HEK293 (cell line): ENCODE data around the gene NME8.
"Not testable (repeated sequence)": the region's sequence is repeated elsewhere in the genome, so short reads cannot be mapped to it uniquely, and the experiment has no call there.

Experiments used
- CTCF ChIA-PET: fragments of 350-600 bp; formaldehyde crosslinking; extraction: SDS; loops from one replicate; lab custom pipeline; 2021; ENCODE audit warnings: antibody characterized with exemption; lab: Yijun Ruan, JAX
- POLR2A ChIA-PET: fragments of 300-600 bp; formaldehyde crosslinking; extraction: SDS; loops from one replicate; lab custom pipeline; 2020; ENCODE audit warnings: antibody characterized with exemption, inconsistent platforms; lab: Yijun Ruan, JAX
- H3K27ac ChIP-seq: fragments of 200-500 bp; sonication (Bioruptor generic); 2 replicates; pipeline ENCODE4 v1.5.1; 2014; ENCODE audit warnings: low read depth, low read length, control low read depth, inconsistent platforms; ENCODE audit errors: extremely low read depth
- H3K36me3 ChIP-seq, 2 experiments: fragments of 200-500 bp in 1 of 2; sonication (Bioruptor generic) in 1 of 2; 1 replicate in 1 of 2; 2 replicates in 1 of 2; pipeline ENCODE4 v1.5.1; 2014 to 2017; ENCODE audit warnings: inconsistent platforms in 2 of 2, low read length in 2 of 2; ENCODE audit not compliant: control insufficient read depth in 2 of 2, insufficient read depth in 1 of 2
- H3K4me1 ChIP-seq: fragments of 200-500 bp; sonication (Bioruptor generic); 2 replicates; pipeline ENCODE4 v1.5.1; 2014; ENCODE audit warnings: mild to moderate bottlenecking, low read length, inconsistent platforms; ENCODE audit not compliant: control insufficient read depth, insufficient read depth
- H3K4me3 ChIP-seq: 2 replicates; pipeline ENCODE4 v1.5.1; 2011; ENCODE audit warnings: low read depth, mild to moderate bottlenecking, control low read depth, low read length, moderate library complexity
- H3K9me3 ChIP-seq: fragments of 200-500 bp; sonication (Bioruptor generic); 2 replicates; pipeline ENCODE4 v1.5.1; 2014; ENCODE audit warnings: low read depth, low read length, inconsistent platforms; ENCODE audit not compliant: control insufficient read depth, insufficient read depth
- KLF9 ChIP-seq: fragments of 450-650 bp; formaldehyde crosslinking; IDR thresholded peaks from 2 replicates; pipeline ENCODE4 v1.5.1; 2016; ENCODE audit warnings: missing biosample characterization, missing genetic modification characterization, low read depth
- SALL2 ChIP-seq: fragments of 450-650 bp; formaldehyde crosslinking; IDR thresholded peaks from 2 replicates; pipeline ENCODE4 v1.5.0; 2017; ENCODE audit warnings: missing biosample characterization, mild to moderate bottlenecking, missing genetic modification characterization, borderline replicate concordance
- SCRT2 ChIP-seq: fragments of 450-650 bp; formaldehyde crosslinking; IDR thresholded peaks from 2 replicates; pipeline ENCODE4 v1.5.1; 2016; ENCODE audit warnings: missing biosample characterization, missing genetic modification characterization
- WT1 ChIP-seq: fragments of 450-650 bp; formaldehyde crosslinking; IDR thresholded peaks from 2 replicates; pipeline ENCODE4 v1.5.1; 2016; ENCODE audit warnings: missing biosample characterization, missing genetic modification characterization
- YY2 ChIP-seq: fragments of 450-650 bp; formaldehyde crosslinking; IDR thresholded peaks from 2 replicates; pipeline ENCODE4 v1.5.1; 2016; ENCODE audit warnings: missing biosample characterization, missing genetic modification characterization
- ZNF16 ChIP-seq: fragments of 450-650 bp; formaldehyde crosslinking; IDR thresholded peaks from 2 replicates; pipeline ENCODE4 v1.5.1; 2016; ENCODE audit warnings: low read depth, missing biosample characterization, missing genetic modification characterization
- ZNF404 ChIP-seq: fragments of 450-650 bp; formaldehyde crosslinking; IDR thresholded peaks from 2 replicates; pipeline ENCODE4 v1.5.1; 2017; ENCODE audit warnings: missing biosample characterization, missing genetic modification characterization
- ZNF513 ChIP-seq: fragments of 450-650 bp; IDR thresholded peaks from 2 replicates; pipeline ENCODE4 v1.5.1; 2018; ENCODE audit warnings: missing biosample characterization, missing genetic modification characterization
- ZNF529 ChIP-seq: fragments of 450-650 bp; formaldehyde crosslinking; IDR thresholded peaks from 2 replicates; pipeline ENCODE4 v1.5.1; 2017; ENCODE audit warnings: missing genetic modification characterization, missing biosample characterization; ENCODE audit not compliant: insufficient replicate concordance
- ZNF548 ChIP-seq: fragments of 450-650 bp; formaldehyde crosslinking; IDR thresholded peaks from 2 replicates; pipeline ENCODE4 v1.5.1; 2016; ENCODE audit warnings: missing biosample characterization, missing genetic modification characterization
- ZNF629 ChIP-seq: fragments of 450-650 bp; formaldehyde crosslinking; IDR thresholded peaks from 2 replicates; pipeline ENCODE4 v1.5.1; 2017; ENCODE audit warnings: missing biosample characterization, missing genetic modification characterization
- ZNF645 ChIP-seq: fragments of 450-650 bp; formaldehyde crosslinking; IDR thresholded peaks from 2 replicates; pipeline ENCODE4; 2016; ENCODE audit warnings: missing biosample characterization, missing genetic modification characterization
- ZNF701 ChIP-seq: fragments of 450-650 bp; formaldehyde crosslinking; IDR thresholded peaks from 2 replicates; pipeline ENCODE4 v1.5.1; 2016; ENCODE audit warnings: missing biosample characterization, missing genetic modification characterization
- ZSCAN23 ChIP-seq: fragments of 450-650 bp; formaldehyde crosslinking; IDR thresholded peaks from 2 replicates; pipeline ENCODE4 v1.5.1; 2016; ENCODE audit warnings: missing biosample characterization, missing genetic modification characterization
- TF ChIP-seq, protein P1 (sequence below): fragments of 450-650 bp; formaldehyde crosslinking; IDR thresholded peaks from 2 replicates; pipeline ENCODE4 v1.5.1; 2016; ENCODE audit warnings: missing biosample characterization, missing genetic modification characterization, low read depth
- TF ChIP-seq, protein P2 (sequence below): fragments of 450-650 bp; formaldehyde crosslinking; IDR thresholded peaks from 2 replicates; pipeline ENCODE4 v1.5.1; 2016; ENCODE audit warnings: missing biosample characterization, missing genetic modification characterization
- TF ChIP-seq, protein P3 (sequence below): sonication (generic); formaldehyde crosslinking; IDR thresholded peaks from 2 replicates; pipeline ENCODE4 v1.8.1; 2022; ENCODE audit warnings: mild to moderate bottlenecking, moderate library complexity, missing genetic modification reagents

The NME8 gene

GRCh38 chr7:37806152-37806551 is 42.2 kb upstream of the NME8 start (continued):
- TF ChIP-seq SALL2 (tag by site-specific recombination) = no peak
- no peak for TF ChIP-seq ZNF645 (tag by site-specific recombination)
- no peak for TF ChIP-seq ZNF548 (tag by site-specific recombination)
- TF ChIP-seq ZNF16 (tag by site-specific recombination) = no peak
- no peak for TF ChIP-seq YY2 (tag by site-specific recombination)
- no peak for TF ChIP-seq ZNF629 (tag by site-specific recombination)

GRCh38 chr7:37812161-37812580 is 36.2 kb upstream of the NME8 start:
- H3K36me3 ChIP-seq, H3K4me3 ChIP-seq, H3K27ac ChIP-seq, H3K4me1 ChIP-seq, POLR2A ChIA-PET, H3K9me3 ChIP-seq: not testable (repeated sequence)
- CTCF ChIA-PET = interaction anchor here (0.8 kb wide), 1 partner anchor 22 kb away, joined by 3 read pairs; no protein-coding TSS in a partner anchor

DNA sequence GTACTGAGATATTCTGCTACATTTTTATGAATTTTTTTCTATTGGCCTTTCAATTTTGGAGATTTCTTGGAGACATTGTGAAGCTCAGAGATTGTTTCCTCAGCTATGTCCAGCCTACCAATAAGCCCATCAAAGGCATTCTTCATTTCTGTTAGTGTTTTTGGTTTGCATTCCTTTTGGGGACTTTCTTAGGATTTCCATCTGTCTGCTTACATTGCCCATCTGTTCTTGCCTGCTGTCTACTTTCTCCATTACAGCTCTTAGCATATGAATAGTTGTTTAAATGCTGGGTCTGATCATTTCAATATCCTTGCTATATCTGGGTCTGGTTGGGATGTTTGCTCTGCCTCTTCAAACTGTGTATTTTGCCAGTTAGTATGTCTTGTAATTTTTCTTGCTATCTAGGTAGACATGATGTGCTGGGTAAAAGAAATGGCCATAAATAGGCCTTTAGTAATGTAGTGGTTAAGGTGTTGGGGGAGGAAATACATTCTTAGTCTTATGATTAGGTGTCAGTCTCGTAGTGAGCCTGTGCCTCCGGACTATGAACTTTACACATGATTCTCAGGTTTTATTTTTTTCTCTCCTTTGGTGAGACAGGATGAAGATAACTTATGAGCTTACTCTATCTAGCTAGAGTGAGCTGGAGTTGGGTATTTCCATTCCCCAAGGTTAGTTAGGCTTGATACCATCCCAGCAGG is 32.6 kb upstream of the NME8 start:
- no peak for TF ChIP-seq SCRT2 (tag by site-specific recombination)
- no peak for TF ChIP-seq ZNF513
- TF ChIP-seq, protein P1, sequence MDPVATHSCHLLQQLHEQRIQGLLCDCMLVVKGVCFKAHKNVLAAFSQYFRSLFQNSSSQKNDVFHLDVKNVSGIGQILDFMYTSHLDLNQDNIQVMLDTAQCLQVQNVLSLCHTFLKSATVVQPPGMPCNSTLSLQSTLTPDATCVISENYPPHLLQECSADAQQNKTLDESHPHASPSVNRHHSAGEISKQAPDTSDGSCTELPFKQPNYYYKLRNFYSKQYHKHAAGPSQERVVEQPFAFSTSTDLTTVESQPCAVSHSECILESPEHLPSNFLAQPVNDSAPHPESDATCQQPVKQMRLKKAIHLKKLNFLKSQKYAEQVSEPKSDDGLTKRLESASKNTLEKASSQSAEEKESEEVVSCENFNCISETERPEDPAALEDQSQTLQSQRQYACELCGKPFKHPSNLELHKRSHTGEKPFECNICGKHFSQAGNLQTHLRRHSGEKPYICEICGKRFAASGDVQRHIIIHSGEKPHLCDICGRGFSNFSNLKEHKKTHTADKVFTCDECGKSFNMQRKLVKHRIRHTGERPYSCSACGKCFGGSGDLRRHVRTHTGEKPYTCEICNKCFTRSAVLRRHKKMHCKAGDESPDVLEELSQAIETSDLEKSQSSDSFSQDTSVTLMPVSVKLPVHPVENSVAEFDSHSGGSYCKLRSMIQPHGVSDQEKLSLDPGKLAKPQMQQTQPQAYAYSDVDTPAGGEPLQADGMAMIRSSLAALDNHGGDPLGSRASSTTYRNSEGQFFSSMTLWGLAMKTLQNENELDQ (tag by site-specific recombination) = no peak
- TF ChIP-seq WT1 (tag by site-specific recombination) = no peak
- no peak for TF ChIP-seq KLF9 (tag by site-specific recombination)
- TF ChIP-seq, protein P2, sequence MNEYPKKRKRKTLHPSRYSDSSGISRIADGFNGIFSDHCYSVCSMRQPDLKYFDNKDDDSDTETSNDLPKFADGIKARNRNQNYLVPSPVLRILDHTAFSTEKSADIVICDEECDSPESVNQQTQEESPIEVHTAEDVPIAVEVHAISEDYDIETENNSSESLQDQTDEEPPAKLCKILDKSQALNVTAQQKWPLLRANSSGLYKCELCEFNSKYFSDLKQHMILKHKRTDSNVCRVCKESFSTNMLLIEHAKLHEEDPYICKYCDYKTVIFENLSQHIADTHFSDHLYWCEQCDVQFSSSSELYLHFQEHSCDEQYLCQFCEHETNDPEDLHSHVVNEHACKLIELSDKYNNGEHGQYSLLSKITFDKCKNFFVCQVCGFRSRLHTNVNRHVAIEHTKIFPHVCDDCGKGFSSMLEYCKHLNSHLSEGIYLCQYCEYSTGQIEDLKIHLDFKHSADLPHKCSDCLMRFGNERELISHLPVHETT (tag by site-specific recombination) = no peak
- no peak for TF ChIP-seq ZSCAN23 (tag by site-specific recombination)
- TF ChIP-seq, protein P3, sequence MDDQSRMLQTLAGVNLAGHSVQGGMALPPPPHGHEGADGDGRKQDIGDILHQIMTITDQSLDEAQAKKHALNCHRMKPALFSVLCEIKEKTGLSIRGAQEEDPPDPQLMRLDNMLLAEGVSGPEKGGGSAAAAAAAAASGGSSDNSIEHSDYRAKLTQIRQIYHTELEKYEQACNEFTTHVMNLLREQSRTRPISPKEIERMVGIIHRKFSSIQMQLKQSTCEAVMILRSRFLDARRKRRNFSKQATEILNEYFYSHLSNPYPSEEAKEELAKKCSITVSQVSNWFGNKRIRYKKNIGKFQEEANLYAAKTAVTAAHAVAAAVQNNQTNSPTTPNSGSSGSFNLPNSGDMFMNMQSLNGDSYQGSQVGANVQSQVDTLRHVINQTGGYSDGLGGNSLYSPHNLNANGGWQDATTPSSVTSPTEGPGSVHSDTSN (CRISPR knock-in tag) = no peak
- TF ChIP-seq ZNF404 = no peak
- no peak for TF ChIP-seq ZNF529 (tag by site-specific recombination)
- TF ChIP-seq ZNF701 (tag by site-specific recombination) = no peak
- H3K4me1 ChIP-seq = no peaks in the 10 kb centered on the region
- CTCF ChIA-PET = interaction anchor here (0.7 kb wide), 2 partner anchors 18 to 554 kb away, joined by 3 read pairs; no protein-coding TSS in a partner anchor
- no peaks in the 10 kb centered on the region for H3K36me3 ChIP-seq
- POLR2A ChIA-PET = no interaction called here
- no peaks in the 10 kb centered on the region for H3K9me3 ChIP-seq
- H3K27ac ChIP-seq = no peak overlapping the region
- no peak overlapping the region for H3K4me3 ChIP-seq
